ENCODE data around the gene CELF4.

CELF4 gene

DNA sequence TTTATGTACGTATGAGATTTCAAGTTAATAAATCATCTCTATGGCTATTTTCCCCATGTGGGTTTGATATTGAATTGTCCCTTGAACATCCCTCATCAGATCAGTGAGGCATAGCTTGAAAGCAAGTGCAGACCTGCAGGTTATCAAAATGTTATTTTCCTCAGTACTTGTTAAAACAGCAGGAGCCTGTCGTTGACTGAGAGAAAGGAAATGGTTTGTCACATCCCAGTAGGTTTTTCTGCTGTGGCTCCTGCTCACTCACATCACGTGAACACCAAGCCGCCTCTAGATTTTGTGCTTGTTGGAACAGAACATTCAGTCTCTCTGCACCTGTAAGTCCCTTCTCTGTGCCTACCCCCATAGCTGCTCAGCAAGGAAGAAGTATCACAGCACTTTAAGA is 340.3 kb downstream of the CELF4 start:
- DNase-seq (ENCODE audit: low spot score): no peak

- DNase-seq (ENCODE audit: low spot score): no peak
Observed at GRCh38 chr18:37222999-37223378, 342.6 kb downstream of the CELF4 start.

GRCh38 chr18:37222354-37222998 is 343.1 kb downstream of the CELF4 start:
- DNase-seq (ENCODE audit: low spot score): no peak

- DNase-seq (ENCODE audit: low spot score): no peak
Observed at GRCh38 chr18:37219257-37219656, 346.3 kb downstream of the CELF4 start.

DNA sequence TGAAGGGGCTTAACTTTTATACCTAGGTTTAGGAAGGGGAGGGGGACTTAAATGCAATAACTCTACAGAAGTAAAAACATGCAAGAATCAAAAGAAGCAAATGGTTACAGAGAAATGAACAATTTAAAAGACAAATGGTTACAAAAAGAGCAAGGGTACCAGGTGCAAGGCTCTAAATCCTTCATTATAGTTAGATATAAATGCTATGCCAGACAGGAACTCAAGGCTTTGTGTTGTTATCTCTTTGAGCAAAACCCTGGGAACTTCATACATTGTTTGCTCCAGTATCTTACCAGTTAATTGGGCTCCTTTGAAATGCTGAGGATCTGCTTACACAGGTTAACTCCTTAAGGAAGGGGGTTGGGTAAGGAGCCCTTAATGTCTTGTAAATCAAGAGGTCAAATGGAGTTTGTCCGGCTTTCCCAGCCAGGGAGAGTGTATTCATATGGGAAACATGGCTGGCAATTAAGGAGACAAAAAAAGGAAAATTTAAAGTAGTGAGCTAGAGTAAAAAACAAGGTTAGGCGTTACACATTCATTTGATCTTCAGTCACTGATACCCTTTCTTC is 347.5 kb downstream of the CELF4 start:
- no peak for DNase-seq (ENCODE audit: low spot score)

GRCh38 chr18:37210781-37211180 is 354.8 kb downstream of the CELF4 start:
- DNase-seq (ENCODE audit: low spot score): no peak

- DNase-seq (ENCODE audit: low spot score): no peak
Observed at GRCh38 chr18:37207343-37207742, 358.3 kb downstream of the CELF4 start.

DNA sequence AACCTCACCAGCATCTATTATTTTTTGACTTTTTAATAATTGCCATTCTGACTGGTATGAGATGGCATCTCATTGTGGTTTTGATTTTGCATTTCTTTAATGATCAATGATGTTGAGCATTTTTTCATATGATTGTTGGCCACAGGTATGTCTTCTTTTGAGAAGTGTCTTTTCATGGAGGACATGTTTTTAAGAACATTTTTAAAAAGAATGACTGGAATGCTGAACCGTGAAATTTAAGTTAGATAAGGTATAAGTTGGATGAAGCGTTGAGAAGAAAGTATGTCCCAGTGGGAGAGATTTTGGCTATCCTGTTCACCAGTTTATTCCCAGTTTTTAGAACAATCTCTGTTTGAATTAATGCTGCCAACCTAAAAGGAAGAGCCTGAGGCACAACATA is 365.9 kb downstream of the CELF4 start:
- DNase-seq (ENCODE audit: low spot score): no peak
